ENCODE results near the gene KRABD2.

The KRABD2 gene

DNA sequence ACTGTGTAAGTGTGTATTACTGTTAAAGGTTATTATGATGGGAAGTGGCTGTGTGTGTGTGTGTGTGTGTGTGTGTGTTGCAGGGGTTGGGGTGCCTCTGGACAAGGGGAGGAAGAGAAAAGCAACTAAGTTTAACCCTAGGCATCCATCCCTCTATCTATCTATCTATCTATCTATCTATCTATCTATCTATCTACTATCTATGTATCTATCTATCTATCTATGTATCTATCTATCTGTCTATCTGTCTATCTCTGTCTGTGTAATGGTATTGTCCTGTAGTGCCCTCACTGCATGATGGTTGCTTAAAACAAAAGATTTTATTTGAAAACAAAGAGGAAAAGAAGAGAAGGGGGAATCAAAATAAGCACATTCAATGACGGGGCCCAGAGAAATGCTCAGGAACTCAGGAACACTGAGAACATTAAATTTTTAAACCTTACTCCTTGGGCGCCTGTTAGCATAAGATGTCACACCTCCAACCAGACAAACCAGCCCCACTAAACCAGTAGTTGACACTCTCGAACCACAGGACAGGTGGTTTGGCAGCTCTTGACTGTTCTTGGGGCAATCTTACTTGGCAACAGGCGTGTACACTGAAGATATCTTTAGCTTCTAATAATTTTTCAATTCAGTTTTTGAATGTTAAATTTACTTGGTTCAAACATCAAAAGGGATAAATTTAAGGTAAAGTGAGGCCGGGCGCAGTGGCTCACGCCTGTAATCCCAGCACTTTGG lies 11.6 kb upstream of the KRABD2 start:
- Histone ChIP-seq H2AFZ (ENCODE audit: control insufficient read depth, low read depth, low read length) (no peak overlapping the region), H3K27ac (ENCODE audit: control insufficient read depth, insufficient read depth) (no peak overlapping the region), H3K9me3 (replicated peaks; ENCODE audit: control insufficient read depth, insufficient read depth, low read length) (no peaks in the 10 kb centered on the region), H3K27me3 (replicated peaks in 1 of 2; ENCODE audit: control insufficient read depth in 2 of 2, insufficient read depth in 2 of 2, low read length in 1 of 2) (no peaks in the 10 kb centered on the region), H3K4me2 (ENCODE audit: control insufficient read depth, insufficient read depth) (no peak overlapping the region), H3K36me3 (ENCODE audit: control insufficient read depth in 2 of 2, insufficient read depth in 2 of 2, low read length in 1 of 2) (no peaks in the 10 kb centered on the region), H3K4me1 (ENCODE audit: control insufficient read depth, insufficient read depth, low read length) (no peaks in the 10 kb centered on the region), H4K20me1 (ENCODE audit: control insufficient read depth, insufficient read depth) (no peaks in the 10 kb centered on the region), H3K79me2 (ENCODE audit: control insufficient read depth, insufficient read depth, low read length) (peaks cover 7% of the 10 kb centered on the region), H3K9ac (ENCODE audit: control insufficient read depth, insufficient read depth, low read length) (no peak overlapping the region), H3K4me3 (no peak overlapping the region)
- no peak for DNase-seq (ENCODE audit: low read depth, low spot score)
- no peak for ATAC-seq
- no peak for FAIRE-seq
- SMC1A ChIA-PET (ENCODE audit: uncharacterized antibody, unreplicated experiment): no interaction called here
- RAD21 ChIA-PET (ENCODE audit: unreplicated experiment): interaction anchor here (1.6 kb wide), 1 partner anchor 12 kb away, joined by 4 read pairs; the partner anchor contains the start of gene KRABD2
- POLR2A ChIA-PET: no interaction called here
- CTCF ChIA-PET: interaction anchor here (1.9 kb wide), 1 partner anchor 11 kb away, joined by 9 read pairs; the partner anchor contains the start of gene KRABD2
- in situ Hi-C loops (cut with MboI) (no loop called here), intact Hi-C loops (cut with micrococcal nuclease; ENCODE audit: unreplicated experiment) (loop anchor here (10.0 kb wide), 1 partner anchor 357 kb away; the partner anchor contains the start of gene CCDC42)
- WGBS (ENCODE audit: insufficient coverage, insufficient replicate concordance, low lambda C conversion rate, missing lambda C conversion rate): 94% methylated on average over 7 of the region's 7 CpGs
- BruUV-seq (replicated peaks): no TSS peak
- TF ChIP-seq BCLAF1 (IDR thresholded peaks at IDR 0.05) (no peak), ZNF207 (IDR thresholded peaks at IDR 0.05; ENCODE audit: borderline replicate concordance) (no peak), TBL1XR1 (IDR thresholded peaks at IDR 0.05; ENCODE audit: low read depth, low read length) (no peak), MEF2A (IDR thresholded peaks at IDR 0.05; ENCODE audit: insufficient read depth, low read depth, low read length) (no peak), MYC (IDR thresholded peaks at IDR 0.05; ENCODE audit: insufficient read depth, insufficient read length, insufficient replicate concordance, low read length, severe bottlenecking) (no peak), NFYB (IDR thresholded peaks at IDR 0.05; ENCODE audit: insufficient read depth, low read depth, low read length) (no peak), USF2 (IDR thresholded peaks at IDR 0.05; ENCODE audit: borderline replicate concordance, low read depth, low read length) (no peak), EED (IDR thresholded peaks at IDR 0.05; ENCODE audit: low read depth) (no peak), RUNX3 (IDR thresholded peaks at IDR 0.05; ENCODE audit: low read length) (no peak), USF1 (IDR thresholded peaks at IDR 0.05; ENCODE audit: borderline replicate concordance, extremely low read length, insufficient read depth, low read depth, low read length) (no peak), SMARCA5 (IDR thresholded peaks at IDR 0.05) (no peak), GABPA (IDR thresholded peaks at IDR 0.05; ENCODE audit: low read depth) (no peak), ZNF274 (IDR thresholded peaks at IDR 0.05; ENCODE audit: insufficient read depth, insufficient read length) (no peak), NBN (IDR thresholded peaks at IDR 0.05) (no peak)
- TF ChIP-seq, protein P1, sequence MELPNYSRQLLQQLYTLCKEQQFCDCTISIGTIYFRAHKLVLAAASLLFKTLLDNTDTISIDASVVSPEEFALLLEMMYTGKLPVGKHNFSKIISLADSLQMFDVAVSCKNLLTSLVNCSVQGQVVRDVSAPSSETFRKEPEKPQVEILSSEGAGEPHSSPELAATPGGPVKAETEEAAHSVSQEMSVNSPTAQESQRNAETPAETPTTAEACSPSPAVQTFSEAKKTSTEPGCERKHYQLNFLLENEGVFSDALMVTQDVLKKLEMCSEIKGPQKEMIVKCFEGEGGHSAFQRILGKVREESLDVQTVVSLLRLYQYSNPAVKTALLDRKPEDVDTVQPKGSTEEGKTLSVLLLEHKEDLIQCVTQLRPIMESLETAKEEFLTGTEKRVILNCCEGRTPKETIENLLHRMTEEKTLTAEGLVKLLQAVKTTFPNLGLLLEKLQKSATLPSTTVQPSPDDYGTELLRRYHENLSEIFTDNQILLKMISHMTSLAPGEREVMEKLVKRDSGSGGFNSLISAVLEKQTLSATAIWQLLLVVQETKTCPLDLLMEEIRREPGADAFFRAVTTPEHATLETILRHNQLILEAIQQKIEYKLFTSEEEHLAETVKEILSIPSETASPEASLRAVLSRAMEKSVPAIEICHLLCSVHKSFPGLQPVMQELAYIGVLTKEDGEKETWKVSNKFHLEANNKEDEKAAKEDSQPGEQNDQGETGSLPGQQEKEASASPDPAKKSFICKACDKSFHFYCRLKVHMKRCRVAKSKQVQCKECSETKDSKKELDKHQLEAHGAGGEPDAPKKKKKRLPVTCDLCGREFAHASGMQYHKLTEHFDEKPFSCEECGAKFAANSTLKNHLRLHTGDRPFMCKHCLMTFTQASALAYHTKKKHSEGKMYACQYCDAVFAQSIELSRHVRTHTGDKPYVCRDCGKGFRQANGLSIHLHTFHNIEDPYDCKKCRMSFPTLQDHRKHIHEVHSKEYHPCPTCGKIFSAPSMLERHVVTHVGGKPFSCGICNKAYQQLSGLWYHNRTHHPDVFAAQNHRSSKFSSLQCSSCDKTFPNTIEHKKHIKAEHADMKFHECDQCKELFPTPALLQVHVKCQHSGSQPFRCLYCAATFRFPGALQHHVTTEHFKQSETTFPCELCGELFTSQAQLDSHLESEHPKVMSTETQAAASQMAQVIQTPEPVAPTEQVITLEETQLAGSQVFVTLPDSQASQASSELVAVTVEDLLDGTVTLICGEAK (IDR thresholded peaks at IDR 0.05; ENCODE audit: borderline replicate concordance): no peak

Data from GM12878 (cell line).